HG03558 (cell line): ENCODE measurements around the gene GBA3.

Experiments used
- ATAC-seq: cut with Tn5 transposase; IDR thresholded peaks from one replicate; pipeline ENCODE4 v1.9.1; 2021; ENCODE audit warnings: moderate number of reproducible peaks; ENCODE audit not compliant: unreplicated experiment; ENCODE audit errors: extremely low read depth

The GBA3 gene

DNA sequence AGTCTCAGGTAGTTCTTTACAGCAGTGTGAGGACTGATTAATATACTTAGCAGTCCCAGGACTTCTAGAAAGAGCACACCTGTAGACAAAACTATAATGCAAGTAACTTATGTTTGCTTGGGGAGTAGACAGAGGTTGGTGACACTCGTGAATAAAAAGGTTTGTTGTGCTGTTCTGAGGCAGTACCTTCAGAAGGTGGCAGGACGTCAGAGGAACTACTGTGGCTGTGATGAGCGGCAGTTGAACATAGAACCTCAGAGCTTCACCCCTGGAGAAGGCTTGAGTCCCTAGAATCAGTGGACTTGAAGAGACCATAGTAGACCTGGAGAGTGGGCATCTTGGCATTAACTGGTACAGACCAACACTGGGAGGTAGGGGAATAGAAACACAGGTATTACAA lies 3.3 kb upstream of the GBA3 start:
- no peak for ATAC-seq

DNA sequence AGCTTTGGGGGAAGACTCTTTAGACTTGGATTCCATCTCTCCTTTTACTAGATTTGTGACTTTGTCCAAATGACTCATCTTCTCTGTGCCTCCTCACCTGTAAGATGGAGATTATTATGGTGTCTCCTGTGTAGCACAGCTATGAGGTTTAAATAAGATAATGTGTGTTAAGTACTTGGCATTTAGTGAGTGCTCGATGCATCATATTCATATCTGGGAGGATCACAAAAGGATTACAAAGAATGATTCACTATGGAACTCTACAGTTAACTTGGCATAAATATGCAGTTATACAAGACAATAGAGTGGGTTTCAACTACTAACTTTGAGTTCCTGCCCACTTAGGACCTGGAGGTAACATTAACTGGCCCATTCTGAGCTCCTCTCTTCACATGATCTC lies 2.3 kb downstream of the GBA3 start:
- no peak for ATAC-seq

DNA sequence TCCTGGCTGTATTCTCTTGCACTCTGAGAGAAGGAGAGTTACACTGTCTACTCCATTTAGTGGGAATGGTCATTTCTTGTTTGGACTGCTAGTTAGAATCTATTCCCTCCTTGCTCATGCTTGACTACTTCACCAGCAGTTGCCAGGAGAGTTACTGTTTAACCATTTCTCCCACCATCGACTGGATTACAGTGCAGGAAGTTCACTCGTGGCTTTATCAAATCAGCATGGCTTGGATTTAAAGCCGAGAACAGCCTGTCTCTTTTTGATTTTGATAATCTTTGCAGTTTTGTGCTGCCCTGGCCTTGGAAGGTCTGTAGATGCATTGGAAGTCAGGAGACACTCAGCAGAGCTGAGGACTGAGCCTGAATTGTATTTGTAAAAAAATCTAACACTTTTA lies 3.2 kb downstream of the GBA3 start:
- no peak for ATAC-seq

DNA sequence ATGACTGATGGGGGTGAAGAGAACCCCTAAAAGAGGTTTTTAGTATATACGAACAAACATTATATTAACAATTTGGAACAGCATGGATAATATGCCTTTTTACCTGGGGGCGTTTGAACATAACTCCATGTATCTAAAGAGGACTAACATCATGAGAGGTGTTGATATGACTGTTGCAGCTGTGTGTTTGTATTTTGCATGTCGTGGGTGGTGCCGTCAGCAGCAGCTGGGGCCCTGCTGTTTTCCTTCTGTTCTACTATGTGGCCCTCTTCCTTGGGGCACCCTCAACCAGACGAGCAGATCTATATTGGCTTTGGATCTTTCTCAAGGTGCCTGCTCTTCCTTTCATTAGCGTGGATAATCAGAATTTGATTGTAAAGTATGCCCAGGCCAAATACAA lies 11.2 kb downstream of the GBA3 start:
- ATAC-seq: no peak

DNA sequence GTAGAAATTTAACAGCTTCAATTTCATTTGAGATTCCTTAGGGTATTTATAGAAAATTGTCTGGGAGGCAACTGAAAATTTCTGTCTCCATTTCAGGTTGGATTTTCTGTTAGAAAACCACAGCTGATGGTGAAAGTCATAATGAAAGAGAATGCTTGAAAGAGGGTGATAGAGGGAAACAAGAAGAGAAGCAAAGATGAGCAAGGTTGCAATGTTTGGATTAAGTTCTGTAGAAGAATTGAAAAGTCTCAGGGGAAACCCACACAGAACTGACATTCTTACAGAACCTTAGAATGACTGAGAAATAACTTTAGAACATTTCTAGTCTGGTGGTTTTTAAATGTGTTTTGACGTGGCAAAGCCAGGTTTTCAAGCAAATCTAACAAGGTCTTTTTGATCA lies 14.7 kb downstream of the GBA3 start:
- ATAC-seq: peak; percentile 54

DNA sequence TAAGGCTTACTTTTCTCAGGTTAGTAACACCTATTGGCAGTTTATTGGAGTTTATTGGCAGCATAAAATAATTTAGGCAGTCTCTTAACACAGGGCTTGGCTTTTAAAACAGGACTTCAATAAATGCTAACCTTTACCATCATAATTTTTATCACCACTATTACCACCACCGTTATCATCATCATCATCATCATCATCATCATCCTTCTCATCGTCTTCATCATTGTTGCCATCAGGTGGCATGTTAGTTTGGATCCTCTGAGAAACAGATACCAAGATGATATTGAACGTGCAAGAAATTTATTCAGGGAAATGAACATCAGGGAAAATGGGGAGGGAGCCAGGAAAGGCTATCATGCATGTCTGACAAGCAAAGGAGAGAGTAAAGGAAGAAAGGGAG lies 16.2 kb downstream of the GBA3 start:
- ATAC-seq: no peak

DNA sequence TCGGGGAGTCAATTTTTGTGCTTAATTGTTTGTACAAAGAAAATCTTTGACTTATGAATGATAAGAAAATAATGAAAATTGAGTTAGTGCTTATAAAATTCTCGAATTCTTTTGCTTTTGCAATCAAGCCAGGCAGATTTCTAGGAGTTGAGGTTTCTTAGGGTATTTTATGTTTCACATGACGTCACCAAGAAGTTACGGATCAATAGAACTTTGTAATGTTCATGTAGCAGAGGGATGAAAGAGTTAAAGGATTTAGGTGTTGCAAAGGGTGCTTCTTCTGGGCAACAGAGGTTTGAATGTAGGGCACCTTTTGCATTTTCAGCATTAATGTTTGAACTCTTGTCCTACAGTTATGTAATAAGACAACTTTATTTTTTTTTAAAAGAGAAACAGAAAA lies 19.4 kb downstream of the GBA3 start:
- no peak for ATAC-seq

DNA sequence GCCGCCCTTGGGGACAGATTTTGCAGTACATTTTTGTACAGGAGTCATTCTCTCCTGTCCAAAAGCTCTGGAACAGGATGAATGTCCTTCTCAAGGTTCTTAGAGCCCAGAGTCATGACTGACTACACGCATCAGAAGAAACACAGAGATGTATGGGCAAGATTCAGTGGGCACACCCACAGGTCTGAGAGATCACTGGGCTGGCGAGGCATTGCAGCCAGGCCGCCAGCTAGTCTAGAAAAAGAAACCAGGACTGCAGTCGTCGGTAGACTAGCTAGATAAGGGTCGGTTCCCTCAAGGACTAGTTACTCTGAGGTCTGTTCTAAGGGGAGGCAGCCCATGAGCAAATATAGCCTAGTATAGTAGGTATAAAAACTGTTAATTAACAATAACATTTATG lies 19.8 kb downstream of the GBA3 start:
- no peak for ATAC-seq

DNA sequence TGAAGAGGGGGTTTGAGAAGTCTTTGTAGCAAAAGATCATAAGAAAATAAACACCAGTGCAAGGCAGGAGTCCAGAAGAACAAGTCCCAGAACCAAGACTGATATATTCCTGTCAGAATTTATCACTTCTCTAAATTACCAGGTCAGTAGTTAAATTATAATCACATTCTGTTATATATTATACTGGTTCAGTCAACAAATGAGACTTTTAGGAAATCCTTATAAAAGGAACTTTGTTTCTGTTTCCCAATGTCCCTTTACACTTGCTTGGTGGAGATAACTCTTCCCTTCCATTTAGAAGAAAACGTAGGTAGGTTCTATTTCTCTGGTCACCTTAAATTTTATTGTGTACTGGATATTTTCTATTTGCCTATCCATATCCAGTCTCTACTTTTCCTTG lies 21.1 kb downstream of the GBA3 start:
- ATAC-seq: no peak

DNA sequence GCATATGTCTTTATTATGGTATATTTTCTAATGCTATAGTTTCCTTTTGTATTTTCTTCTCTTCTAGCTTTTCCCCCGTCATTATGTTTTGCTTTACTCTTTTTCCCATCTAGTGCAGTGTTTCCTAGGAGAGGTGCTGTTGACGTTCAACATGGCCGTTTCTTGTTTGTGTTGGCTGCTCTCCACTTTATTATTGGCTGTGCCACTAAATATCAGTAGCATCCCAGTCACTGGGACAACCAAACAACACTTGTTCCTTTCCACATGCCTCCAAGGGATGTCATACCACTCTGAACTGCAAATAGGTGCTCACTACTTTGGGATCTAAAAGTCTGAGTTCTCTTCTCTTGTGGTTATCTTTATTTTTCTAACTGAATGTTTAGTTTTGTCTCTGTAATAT lies 26.5 kb downstream of the GBA3 start:
- ATAC-seq: no peak

DNA sequence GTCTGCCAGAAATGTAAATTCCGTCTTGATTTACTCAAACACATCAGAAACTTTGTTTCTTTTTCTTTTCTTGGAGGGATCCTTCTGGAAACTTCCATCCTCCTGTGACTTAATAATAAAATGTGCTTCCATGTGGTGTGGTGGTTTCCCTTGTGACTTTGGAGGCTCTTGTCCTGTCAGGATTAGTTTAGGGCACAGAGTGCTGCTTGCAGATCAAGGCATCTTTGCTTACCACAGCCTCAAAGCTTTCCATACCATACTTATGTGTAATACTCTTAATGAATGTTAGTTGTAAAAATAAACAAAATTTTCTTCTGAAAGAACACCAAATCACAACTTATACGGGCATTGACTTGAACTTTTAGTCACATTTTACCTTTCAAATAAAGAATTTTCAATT lies 27.4 kb downstream of the GBA3 start:
- ATAC-seq: no peak

DNA sequence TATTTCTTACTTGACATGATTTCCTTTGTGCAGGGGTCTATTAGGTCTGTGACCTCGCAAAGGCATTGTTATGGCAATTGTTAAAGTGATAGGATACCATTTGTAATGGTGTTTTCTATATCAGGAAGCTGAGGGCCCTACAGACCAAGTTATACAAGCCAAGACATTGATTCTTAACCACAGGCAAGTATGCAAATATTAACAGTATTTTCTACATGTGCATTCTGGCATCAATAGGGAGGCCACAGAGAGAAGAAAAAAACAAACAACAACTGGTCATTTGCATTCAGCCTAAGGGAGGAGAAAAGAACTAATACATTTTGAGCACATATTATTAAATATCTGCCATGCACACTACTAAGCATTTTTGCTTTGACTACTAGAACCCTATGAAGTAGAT lies 28.5 kb downstream of the GBA3 start:
- no peak for ATAC-seq

DNA sequence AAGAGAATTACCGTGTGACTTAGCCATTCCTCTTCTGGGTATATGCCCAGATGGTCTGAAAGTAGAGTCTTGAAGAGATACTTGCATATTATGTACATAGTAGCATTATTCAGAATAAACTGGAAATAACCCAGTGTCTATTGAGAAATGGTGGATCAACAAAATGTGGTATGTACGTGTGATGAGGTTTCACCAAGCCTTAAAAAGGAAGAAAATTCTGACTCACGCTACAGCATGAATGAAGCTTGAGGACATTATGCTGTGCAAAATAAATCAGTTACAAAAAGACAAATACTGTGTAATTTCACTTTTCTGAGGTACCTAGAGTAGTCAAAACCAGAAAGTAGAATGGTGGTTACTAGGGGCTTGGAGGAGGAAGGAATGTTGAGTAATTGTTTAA lies 37.3 kb downstream of the GBA3 start:
- ATAC-seq: no peak

DNA sequence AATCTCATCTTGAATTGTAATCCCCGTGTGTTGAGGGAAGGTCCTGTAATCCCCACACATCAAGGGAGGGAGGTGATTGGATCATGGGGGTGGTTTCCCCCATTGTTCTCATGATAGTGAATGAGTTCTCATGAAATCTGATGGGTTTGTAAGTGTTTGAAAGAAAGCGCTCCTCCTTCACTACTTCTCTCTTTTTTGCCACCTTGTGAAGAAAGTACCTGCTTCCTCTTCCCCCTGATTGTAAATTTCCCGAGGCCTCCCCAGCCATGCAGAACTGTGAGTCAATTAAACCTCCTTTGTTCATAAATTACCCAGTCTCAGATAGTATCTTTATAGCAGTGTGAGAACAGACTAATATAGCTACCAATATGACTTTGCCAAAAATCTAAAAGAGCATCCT lies 41.1 kb downstream of the GBA3 start:
- no peak for ATAC-seq

DNA sequence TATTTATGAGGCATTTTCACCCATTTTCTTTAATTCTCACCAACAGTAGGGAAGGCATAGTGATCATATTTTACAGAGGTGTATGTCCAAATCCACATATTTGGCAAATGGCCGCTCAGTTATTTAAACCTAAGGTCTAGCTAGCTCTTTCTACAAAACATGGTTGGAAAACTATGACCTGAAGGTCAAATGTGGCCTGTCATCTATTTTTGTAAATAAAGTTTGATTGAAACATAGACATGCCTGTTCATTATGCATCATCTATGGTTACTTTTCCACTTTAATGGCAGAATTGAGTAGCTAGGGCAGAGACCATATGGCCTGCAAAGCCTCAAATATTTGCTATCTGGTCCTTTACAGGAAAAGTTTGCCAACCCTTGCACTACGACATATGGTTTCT lies 44.2 kb downstream of the GBA3 start:
- ATAC-seq: no peak

DNA sequence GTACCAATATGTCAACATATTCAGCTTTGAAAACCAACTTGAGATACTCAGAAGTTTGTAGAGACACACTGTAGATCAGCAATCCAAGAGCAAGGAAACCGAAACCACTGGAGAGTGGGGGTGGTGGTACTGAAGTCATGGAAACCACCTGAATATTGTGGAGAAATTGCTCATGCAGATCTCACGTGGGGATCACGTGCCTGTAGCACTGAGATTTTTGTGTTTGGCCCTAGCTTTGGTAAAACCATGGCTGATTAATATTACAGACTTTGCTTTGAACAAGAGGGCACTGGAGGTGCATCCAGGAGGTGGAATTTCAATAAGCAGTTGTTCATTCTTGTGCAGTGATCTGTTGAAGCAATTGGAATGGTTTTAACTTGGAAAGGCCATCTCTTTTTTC lies 47.2 kb downstream of the GBA3 start:
- no peak for ATAC-seq

DNA sequence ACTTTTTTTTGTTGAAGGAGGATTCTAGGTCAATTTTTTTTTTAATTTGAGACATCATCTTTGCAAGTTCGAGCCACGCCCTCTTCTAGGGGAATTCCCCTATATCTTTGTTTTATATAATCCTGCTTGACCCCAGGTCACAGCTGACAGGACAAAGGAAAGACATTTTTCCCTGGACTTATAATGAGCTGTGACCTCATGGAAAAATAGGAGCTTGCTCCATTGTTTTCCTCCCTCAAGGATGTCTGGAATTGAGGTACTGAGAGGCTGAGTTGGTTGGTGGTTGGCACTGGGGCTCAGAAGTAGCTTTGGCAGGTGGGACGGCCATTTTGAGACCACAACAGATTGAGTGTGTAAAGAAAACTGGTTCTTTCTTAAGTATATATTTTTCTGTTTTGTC lies 49.0 kb downstream of the GBA3 start:
- no peak for ATAC-seq

DNA sequence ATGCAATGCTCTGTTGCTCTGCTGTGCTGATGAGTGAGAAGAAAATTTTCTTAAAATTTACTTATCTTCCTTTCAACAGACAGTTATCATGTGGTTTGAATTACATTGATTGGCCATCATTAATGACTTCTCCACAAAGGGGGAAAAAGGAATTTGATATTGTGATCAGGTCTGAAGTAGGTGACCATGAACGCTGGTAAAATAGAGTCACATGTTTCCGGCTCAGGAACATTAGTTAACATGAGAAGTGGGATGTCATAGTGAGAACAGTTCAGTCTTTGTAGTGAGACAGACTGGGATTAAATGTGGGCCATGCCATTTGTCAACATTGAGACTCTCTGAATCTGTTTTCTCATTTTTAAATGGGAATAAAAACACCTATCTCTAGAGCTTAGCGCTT lies 50.6 kb downstream of the GBA3 start:
- ATAC-seq: no peak

DNA sequence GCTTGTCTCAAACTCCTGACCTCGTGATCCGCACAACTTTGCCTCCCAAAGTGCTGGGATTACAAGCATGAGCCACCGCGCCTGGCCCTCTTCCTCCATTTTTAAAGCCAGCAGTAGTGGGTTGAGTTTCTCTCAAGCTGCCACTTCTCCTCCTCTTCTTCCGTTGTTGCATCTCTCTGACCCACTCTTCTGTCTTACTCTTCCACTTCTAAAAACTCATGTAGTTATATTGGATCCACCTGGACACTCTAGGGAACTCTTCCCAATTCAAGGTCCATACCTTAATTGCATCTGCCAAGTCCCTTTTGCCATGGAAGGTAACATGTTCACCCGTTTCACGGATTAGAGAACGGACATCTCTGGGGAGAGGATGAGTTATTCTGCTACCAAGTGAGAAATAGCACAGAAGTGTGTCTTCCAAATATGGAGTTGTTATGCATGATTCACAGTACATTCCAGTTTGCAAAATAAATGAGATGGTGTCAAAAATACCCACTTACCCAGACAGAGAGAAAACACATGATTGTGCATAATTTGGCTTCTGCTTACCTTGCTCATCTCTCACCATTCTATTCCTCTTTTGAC lies 51.8 kb downstream of the GBA3 start:
- ATAC-seq: no peak

DNA sequence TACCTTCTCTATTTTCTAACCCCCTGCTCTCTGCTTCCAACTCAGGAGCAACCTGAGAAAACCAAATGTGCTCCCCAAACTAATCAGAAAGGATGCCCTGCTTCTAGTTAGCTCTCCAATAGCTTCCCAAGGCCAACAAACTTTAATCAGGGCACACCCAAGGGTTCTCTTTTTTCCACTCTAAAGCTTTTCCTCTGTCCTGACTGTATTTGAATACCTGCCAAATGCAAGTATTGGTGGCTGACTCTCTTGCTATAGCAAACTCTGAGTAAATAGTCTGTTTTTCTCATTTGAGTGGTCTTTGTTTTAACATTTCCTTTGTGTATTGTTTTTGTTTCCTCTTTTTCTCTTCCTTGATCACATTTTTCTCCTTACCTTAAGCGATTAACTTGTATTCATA lies 52.5 kb downstream of the GBA3 start:
- ATAC-seq: no peak

DNA sequence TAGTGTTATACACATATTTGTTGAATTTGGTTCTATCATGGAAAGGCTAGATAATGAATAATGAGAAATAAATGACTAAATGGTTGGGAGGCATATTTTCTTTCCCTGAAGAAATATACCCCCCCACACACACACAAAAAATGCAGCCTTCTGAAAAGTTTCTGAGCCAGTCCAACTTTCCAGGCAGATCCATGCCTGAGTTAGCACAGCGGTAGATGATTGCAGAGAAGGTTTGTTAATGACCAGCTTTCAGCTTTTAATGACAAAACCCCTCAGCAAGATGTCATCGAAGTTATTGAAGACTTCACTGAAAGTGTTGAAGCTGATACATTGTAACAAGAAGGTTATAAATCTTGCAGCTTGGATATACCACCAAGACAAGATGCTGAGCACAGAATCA lies 61.4 kb downstream of the GBA3 start:
- ATAC-seq: no peak

DNA sequence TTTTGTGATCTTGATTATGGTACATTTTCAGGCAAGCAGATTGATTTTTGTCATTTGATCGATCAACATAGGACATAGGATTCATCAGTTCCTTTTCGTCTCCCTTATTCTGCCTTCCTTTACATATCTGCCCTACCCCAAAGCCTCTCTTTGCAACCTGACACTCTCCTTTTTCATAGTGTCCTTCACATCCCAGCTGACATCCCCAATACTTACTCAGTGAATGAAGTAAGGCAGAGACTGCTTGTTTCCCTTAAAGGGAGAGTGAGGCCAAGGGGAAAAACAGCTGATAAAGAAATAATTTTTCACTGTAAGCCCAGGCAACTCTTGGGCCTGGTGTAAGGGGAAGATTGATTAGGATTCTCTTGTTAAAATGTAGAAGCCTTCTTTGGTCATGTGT lies 69.8 kb downstream of the GBA3 start:
- no peak for ATAC-seq

DNA sequence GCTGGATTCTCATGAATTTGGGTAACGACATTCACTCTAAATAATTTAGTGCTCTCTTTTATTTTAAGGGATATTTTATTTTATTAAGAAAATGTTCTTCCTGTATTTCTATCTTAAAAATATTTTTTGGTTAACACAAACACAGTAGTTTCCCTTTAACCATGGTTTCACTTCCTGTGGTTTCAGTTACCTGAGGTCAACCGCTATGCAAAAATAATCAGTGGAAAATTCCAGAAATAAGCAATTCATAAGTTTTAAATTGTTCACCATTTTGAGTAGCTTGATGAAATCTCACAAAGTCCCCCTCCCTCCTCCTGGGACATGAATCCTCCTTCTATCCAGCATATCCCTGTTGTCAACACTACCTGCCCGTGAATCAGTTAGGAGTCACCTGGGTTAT lies 71.4 kb downstream of the GBA3 start:
- ATAC-seq: no peak
